H1 (cell line): ENCODE data around the gene SHANK1. TPM values are rescaled to one million over a fixed set of nuclear protein-coding genes. Genes with fewer than 3 reads are reported as not detected.
A peak's percentile ranks its signal among the peaks of the same experiment; 100 is the strongest.

Experiments
- CTCF ChIA-PET: fragments of 300-600 bp; sonication (Branson Sonifier 250); formaldehyde crosslinking; loops from one replicate; lab custom pipeline; 2021; ENCODE audit not compliant: partially characterized antibody; lab: Charles Lee
- POLR2A ChIA-PET: fragments of 300-600 bp; sonication (Branson Sonifier 250); formaldehyde crosslinking; loops from one replicate; lab custom pipeline; 2021; ENCODE audit warnings: inconsistent platforms; ENCODE audit not compliant: partially characterized antibody; lab: Charles Lee
- DNase-seq, 2 experiments: peaks; one replicate each; pipeline versions ENCODE4 v3.0.0 to v3.0.0-alpha.2; 2010 to 2022; ENCODE audit warnings: low spot score in 2 of 2, low read depth in 1 of 2, mixed read lengths in 1 of 2
- FAIRE-seq: peaks from 2 replicates; lab custom pipeline; 2011; peaks lifted over from hg19 to GRCh38; lab: Jason Lieb, UNC
- H2AFZ ChIP-seq: 2 replicates; pipeline ENCODE4 v1.8.1; 2012; ENCODE audit warnings: low read length, inconsistent platforms
- H2AK5ac ChIP-seq: 2 replicates; pipeline ENCODE4 v1.6.1; 2013; ENCODE audit warnings: low read depth, low read length
- H2BK120ac ChIP-seq: replicated peaks from 2 replicates; pipeline ENCODE3; 2013; ENCODE audit warnings: low read depth, low read length, inconsistent platforms
- H2BK12ac ChIP-seq: 2 replicates; pipeline ENCODE4 v1.6.1; 2013; ENCODE audit warnings: low read depth, low read length
- H2BK15ac ChIP-seq: 2 replicates; pipeline ENCODE4 v1.6.1; 2013; ENCODE audit warnings: low read length
- H2BK20ac ChIP-seq: 2 replicates; pipeline ENCODE4 v1.6.1; 2013; ENCODE audit warnings: low read length
- H2BK5ac ChIP-seq: 2 replicates; pipeline ENCODE4 v1.6.1; 2013; ENCODE audit warnings: low read depth, low read length
- H3K14ac ChIP-seq: 2 replicates; pipeline ENCODE4 v1.6.1; 2013; ENCODE audit warnings: inconsistent platforms; ENCODE audit not compliant: insufficient read length
- H3K18ac ChIP-seq: 2 replicates; pipeline ENCODE4 v1.6.1; 2013; ENCODE audit warnings: low read length; ENCODE audit errors: extremely low read depth
- H3K23ac ChIP-seq: 2 replicates; pipeline ENCODE4 v1.6.1; 2013; ENCODE audit warnings: inconsistent platforms; ENCODE audit not compliant: insufficient read length
- H3K23me2 ChIP-seq: 2 replicates; pipeline ENCODE4 v1.6.1; 2013; ENCODE audit warnings: low read depth, low read length
- H3K27ac ChIP-seq: 2 replicates; pipeline ENCODE4 v1.6.1; 2011; ENCODE audit warnings: low read depth, low read length, inconsistent platforms
- H3K27me3 ChIP-seq, 4 experiments: replicated peaks in 1 of 4; 1 replicate in 1 of 4; 2 replicates in 3 of 4; pipeline versions ENCODE4 v1.6.1 to v1.8.1; 2011 to 2013; ENCODE audit warnings: low read length in 3 of 4, mild to moderate bottlenecking in 3 of 4, inconsistent platforms in 2 of 4, mixed read lengths in 2 of 4, moderate library complexity in 1 of 4; ENCODE audit not compliant: control insufficient read depth in 3 of 4, insufficient read depth in 3 of 4; ENCODE audit errors: extremely low read depth in 1 of 4
- H3K36me3 ChIP-seq, 4 experiments: 2 replicates each; pipeline versions ENCODE4 v1.6.1 to v1.8.1; 2011 to 2013; ENCODE audit warnings: mild to moderate bottlenecking in 4 of 4, low read length in 3 of 4, moderate library complexity in 2 of 4, control low read depth in 1 of 4, inconsistent platforms in 1 of 4; ENCODE audit not compliant: insufficient read depth in 4 of 4, control insufficient read depth in 2 of 4
- H3K4ac ChIP-seq: replicated peaks from 2 replicates; pipeline ENCODE3; 2013; ENCODE audit warnings: low read length, low read depth, mixed read lengths, inconsistent platforms; ENCODE audit not compliant: insufficient read length
- H3K4me1 ChIP-seq, 4 experiments: replicated peaks in 1 of 4; 1 replicate in 1 of 4; 2 replicates in 3 of 4; pipeline versions ENCODE4 v1.6.1 to v1.8.1; 2011 to 2013; ENCODE audit warnings: low read length in 3 of 4, inconsistent platforms in 2 of 4, mixed read lengths in 1 of 4; ENCODE audit not compliant: insufficient read depth in 4 of 4, control insufficient read depth in 3 of 4
- H3K4me2 ChIP-seq, 2 experiments: 2 replicates each; pipeline versions ENCODE4 v1.6.1 to v1.8.1; 2011 to 2013; ENCODE audit warnings: low read depth in 2 of 2, low read length in 2 of 2, control low read depth in 1 of 2, inconsistent platforms in 1 of 2, mild to moderate bottlenecking in 1 of 2; ENCODE audit not compliant: insufficient read depth in 1 of 2
- H3K4me3 ChIP-seq, 4 experiments: fragments of 200-600, 300-600 bp in 1 of 4; sonication (generic), shearing (Covaris generic), sonication (Bioruptor Twin) in 1 of 4; 2 replicates each; pipeline versions ENCODE4 v1.5.1 to v1.8.1; 2011 to 2016; ENCODE audit warnings: low read length in 4 of 4, low read depth in 3 of 4, control low read depth in 2 of 4, inconsistent platforms in 2 of 4, mild to moderate bottlenecking in 2 of 4, mixed read lengths in 1 of 4, moderate library complexity in 1 of 4; ENCODE audit not compliant: insufficient read depth in 2 of 4; ENCODE audit errors: extremely low read depth in 1 of 4
- H3K56ac ChIP-seq: replicated peaks from 2 replicates; pipeline ENCODE3; 2013; ENCODE audit warnings: low read depth, mild to moderate bottlenecking, mixed read lengths, low read length, inconsistent platforms; ENCODE audit not compliant: insufficient read length
- H3K79me1 ChIP-seq: 2 replicates; pipeline ENCODE4 v1.6.1; 2013; ENCODE audit warnings: low read depth, low read length, control low read depth
- H3K79me2 ChIP-seq, 2 experiments: 2 replicates each; pipeline versions ENCODE4 v1.6.1 to v1.8.1; 2012 to 2013; ENCODE audit warnings: low read length in 2 of 2, mild to moderate bottlenecking in 2 of 2, inconsistent platforms in 1 of 2; ENCODE audit not compliant: insufficient read depth in 2 of 2, control insufficient read depth in 1 of 2
- H3K9ac ChIP-seq, 4 experiments: replicated peaks in 1 of 4; 1 replicate in 1 of 4; 2 replicates in 3 of 4; pipeline versions ENCODE4 v1.6.1 to v1.8.1; 2011 to 2013; ENCODE audit warnings: low read depth in 3 of 4, low read length in 3 of 4, control low read depth in 2 of 4, mild to moderate bottlenecking in 2 of 4, moderate library complexity in 2 of 4, inconsistent platforms in 1 of 4; ENCODE audit errors: extremely low read depth in 1 of 4
- H3K9me3 ChIP-seq, 2 experiments: 2 replicates each; pipeline versions ENCODE4 v1.6.1 to v1.8.1; 2012 to 2013; ENCODE audit warnings: mild to moderate bottlenecking in 2 of 2, moderate library complexity in 2 of 2, control low read depth in 1 of 2, inconsistent platforms in 1 of 2, low read depth in 1 of 2, low read length in 1 of 2, mixed read lengths in 1 of 2; ENCODE audit not compliant: insufficient read depth in 2 of 2
- H4K20me1 ChIP-seq, 2 experiments: replicated peaks in 1 of 2; 2 replicates each; pipeline versions ENCODE3 to v1.8.1; 2011 to 2013; ENCODE audit warnings: inconsistent platforms in 2 of 2, low read length in 2 of 2, mild to moderate bottlenecking in 1 of 2; ENCODE audit not compliant: insufficient read depth in 2 of 2, control insufficient read depth in 1 of 2
- H4K5ac ChIP-seq: 2 replicates; pipeline ENCODE4 v1.6.1; 2013; ENCODE audit warnings: low read length, low read depth, mixed read lengths, inconsistent platforms; ENCODE audit not compliant: insufficient read length
- H4K8ac ChIP-seq: 2 replicates; pipeline ENCODE4 v1.8.0; 2013; ENCODE audit warnings: mild to moderate bottlenecking, moderate library complexity, low read length, inconsistent platforms; ENCODE audit not compliant: insufficient read depth; ENCODE audit errors: extremely low read depth
- H4K91ac ChIP-seq: replicated peaks from 2 replicates; pipeline ENCODE3; 2013; ENCODE audit warnings: low read length, mixed read lengths, inconsistent platforms; ENCODE audit not compliant: insufficient read length
- EZH2 ChIP-seq: fragments of 200-600 bp; sonication (generic); IDR thresholded peaks from 2 replicates; pipeline ENCODE4 v1.7.1; 2012; ENCODE audit warnings: low read depth, mild to moderate bottlenecking, moderate library complexity, low read length, inconsistent platforms; ENCODE audit not compliant: severe bottlenecking
- HDAC6 ChIP-seq: IDR thresholded peaks from one replicate; pipeline ENCODE4 v1.7.1; 2012; ENCODE audit warnings: low read depth, mild to moderate bottlenecking, inconsistent platforms, low read length, moderate library complexity
- KDM4A ChIP-seq: IDR thresholded peaks from one replicate; pipeline ENCODE4 v1.7.1; 2012; ENCODE audit warnings: low read depth, mild to moderate bottlenecking, moderate library complexity, low read length, inconsistent platforms; ENCODE audit not compliant: severe bottlenecking
- MAFK ChIP-seq: IDR thresholded peaks from 2 replicates; pipeline ENCODE4 v1.6.1; 2012; ENCODE audit warnings: low read depth, mild to moderate bottlenecking, improper control_type of control experiment, low read length
- NRF1 ChIP-seq: IDR thresholded peaks from 2 replicates; pipeline ENCODE4 v1.6.1; 2011; ENCODE audit warnings: mild to moderate bottlenecking, low read depth, low read length, improper control_type of control experiment
- SP2 ChIP-seq: IDR thresholded peaks from 2 replicates; pipeline ENCODE4 v1.6.1; 2012; ENCODE audit warnings: mild to moderate bottlenecking, low read length, inconsistent platforms
- SUZ12 ChIP-seq: fragments of 200-600 bp; sonication (generic); IDR thresholded peaks from 2 replicates; pipeline ENCODE4 v1.6.1; 2012; ENCODE audit warnings: mild to moderate bottlenecking, inconsistent platforms, low read length, moderate library complexity, mixed read lengths
- WGBS, 2 experiments: shearing (Covaris generic) in 1 of 2; methylation state at CpG; one replicate each; pipeline versions ENCODE4 v1.1.6 to v1.1.7; 2013 to 2015; ENCODE audit warnings: low lambda C conversion rate in 2 of 2, mixed read lengths in 2 of 2, inconsistent platforms in 1 of 2, low coverage in 1 of 2, missing lambda C conversion rate in 1 of 2; ENCODE audit not compliant: insufficient replicate concordance in 2 of 2, insufficient coverage in 1 of 2, insufficient read length in 1 of 2; ENCODE audit errors: extremely low coverage in 1 of 2, missing lambda C conversion rate in 1 of 2; 5-methylcytosine and 5-hydroxymethylcytosine counted together
- polyA plus RNA-seq, 7 experiments: library from polyadenylated mRNA; depleted of rRNA in 3 of 7; stranded (reverse) in 5 of 7; unstranded in 2 of 7; fragments of >200 nt in 5 of 7; fragments of 200-250 nt in 2 of 7; gene quantifications; 1 replicate in 5 of 7; 2 replicates in 1 of 7; 4 replicates in 1 of 7; pipeline versions ENCODE4 v1.2.1 to v1.2.3, GENCODE V29; 2011 to 2013; ENCODE audit warnings: missing spikeins in 2 of 7, mixed read lengths in 2 of 7
- total RNA-seq: library from RNA; stranded (reverse); fragmentation: NEBNext Ultra II Directional; extraction: Animal tissue kit (Norgen Biotek cat#: 25700); gene quantifications from 2 replicates; pipeline ENCODE4 v1.2.1, GENCODE V29; 2021

The SHANK1 gene
- total and polyA plus RNA-seq, 2 of the 8 experiments (the other 6 are each of a cell fraction or from before 2014, with no cell fraction given) = 1.1 to 3.7 TPM

DNA sequence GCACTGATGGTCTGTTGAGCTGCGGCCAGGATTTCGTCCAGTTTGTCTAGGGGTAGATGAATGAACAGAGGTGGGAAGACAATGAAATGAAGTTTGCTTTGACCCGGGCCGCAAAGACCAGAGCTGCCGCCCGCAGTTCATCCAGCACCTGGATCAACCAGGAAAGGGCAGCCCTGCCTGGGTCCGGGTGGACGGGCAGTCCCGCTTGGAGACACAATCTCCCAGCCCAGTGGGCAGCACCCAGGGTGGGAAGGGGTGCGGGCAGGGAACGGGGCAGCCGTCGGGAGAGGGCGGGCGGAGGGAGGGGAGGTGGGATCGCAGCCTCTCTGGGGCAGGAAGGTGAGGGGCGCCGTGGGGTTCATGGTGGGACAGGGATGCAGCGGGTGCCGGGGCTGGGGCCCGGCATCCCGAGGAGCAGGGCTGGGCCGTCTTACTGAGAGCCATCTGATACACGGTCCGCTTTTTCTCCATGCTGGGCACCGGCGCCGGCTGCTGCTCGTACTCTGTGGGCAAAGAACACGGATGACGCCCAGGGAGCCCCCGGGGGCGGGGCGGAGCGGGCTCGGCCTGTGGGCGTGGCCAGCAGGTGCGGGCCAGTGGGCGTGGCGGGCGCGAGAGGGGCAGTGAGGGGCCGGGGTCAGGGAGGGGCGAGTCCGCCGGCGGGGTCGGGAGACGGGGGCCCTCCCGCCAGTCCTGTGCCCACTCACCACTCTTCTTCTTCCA lies 33.1 kb downstream of the SHANK1 start:
- H3K4ac ChIP-seq = no peak overlapping the region
- no peak overlapping the region for H2BK20ac ChIP-seq
- H3K27me3 ChIP-seq = peaks cover 8 to 65% (median 51%) of the 10 kb centered on the region in 4 experiments
- H2AFZ ChIP-seq = no peak overlapping the region
- WGBS, 2 experiments = 21% methylated on average over 28 of the region's 50 CpGs; no CpG with 5 or more reads in 1 of the 2 experiments
- peak overlapping the region; percentile 39 to 70 for H3K4me2 ChIP-seq
- H4K91ac ChIP-seq = no peak overlapping the region
- H4K5ac ChIP-seq = no peak overlapping the region
- no peak overlapping the region for H3K23ac ChIP-seq
- peak in 1 of 2 experiments; percentile 83 for DNase-seq
- no peak overlapping the region for H2BK120ac ChIP-seq
- peak overlapping the region; percentile 20 to 53 (median 33) for H3K4me3 ChIP-seq
- no peak overlapping the region for H4K8ac ChIP-seq
- H2BK15ac ChIP-seq = no peak overlapping the region
- no peak overlapping the region for H3K56ac ChIP-seq
- no peaks in the 10 kb centered on the region; the same call in 1 of the 2 replicates for H3K23me2 ChIP-seq
- H3K36me3 ChIP-seq = no peaks in the 10 kb centered on the region
- no peak overlapping the region; the same call in 1 of the 2 replicates for H3K18ac ChIP-seq
- H2BK12ac ChIP-seq = no peak overlapping the region
- POLR2A ChIA-PET = interaction anchor here (1.1 to 1.6 kb wide), 2 partner anchors 9 to 118 kb away, joined by 3 to 5 read pairs; no protein-coding TSS in a partner anchor
- TF ChIP-seq EZH2 (peak; percentile 45), KDM4A (peak; percentile 57), SP2 (no peak), SUZ12 (peak; percentile 43; the same call in 1 of the 2 replicates), HDAC6 (no peak), MAFK (no peak), NRF1 (no peak)
- H2AK5ac ChIP-seq = no peak overlapping the region
- no peaks in the 10 kb centered on the region for H3K79me2 ChIP-seq
- no peaks in the 10 kb centered on the region for H3K79me1 ChIP-seq
- no peak overlapping the region for H3K9ac ChIP-seq
- CTCF ChIA-PET = interaction anchor here (1.3 kb wide), 1 partner anchor 94 kb away, joined by 3 read pairs; no protein-coding TSS in a partner anchor
- H3K14ac ChIP-seq = no peak overlapping the region
- H4K20me1 ChIP-seq = peaks cover 0 to 2% of the 10 kb centered on the region in 2 experiments
- peaks cover 0 to 8% (median 4%) of the 10 kb centered on the region in 4 experiments; a peak in 4 of 7 replicates for H3K4me1 ChIP-seq
- no peak overlapping the region for H3K27ac ChIP-seq
- H2BK5ac ChIP-seq = no peak overlapping the region
- no peak for FAIRE-seq
- no peaks in the 10 kb centered on the region for H3K9me3 ChIP-seq
